ENCODE results near the gene C4orf17.

The C4orf17 gene

DNA sequence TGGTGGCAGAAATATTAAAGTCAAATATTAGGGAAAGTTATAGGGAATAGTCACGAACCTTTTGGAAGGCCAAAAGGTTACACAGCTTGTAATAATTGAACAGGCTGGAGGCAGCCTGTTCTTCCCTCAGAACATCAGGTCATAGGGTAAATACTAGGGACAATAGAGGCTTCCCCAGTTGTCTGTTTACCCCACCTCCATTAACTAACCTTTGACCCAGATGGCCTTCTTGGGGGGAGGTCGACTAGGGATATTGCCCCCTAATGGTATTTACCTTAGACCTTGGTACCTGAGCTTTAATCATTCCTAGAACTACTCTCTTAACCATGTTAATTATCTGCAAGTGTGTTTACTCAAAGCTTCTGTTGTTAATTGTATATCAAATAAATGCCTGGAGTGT lies 26.0 kb downstream of the C4orf17 start:
- no peak for ATAC-seq
- TF ChIP-seq RARB (CRISPR knock-in tag; IDR thresholded peaks at IDR 0.05): no peak
- TF ChIP-seq TCF4 (CRISPR knock-in tag; IDR thresholded peaks at IDR 0.05; ENCODE audit: borderline replicate concordance): no peak
- no peak for TF ChIP-seq ISL1 (CRISPR knock-in tag; IDR thresholded peaks at IDR 0.05)
- TF ChIP-seq, protein P1, sequence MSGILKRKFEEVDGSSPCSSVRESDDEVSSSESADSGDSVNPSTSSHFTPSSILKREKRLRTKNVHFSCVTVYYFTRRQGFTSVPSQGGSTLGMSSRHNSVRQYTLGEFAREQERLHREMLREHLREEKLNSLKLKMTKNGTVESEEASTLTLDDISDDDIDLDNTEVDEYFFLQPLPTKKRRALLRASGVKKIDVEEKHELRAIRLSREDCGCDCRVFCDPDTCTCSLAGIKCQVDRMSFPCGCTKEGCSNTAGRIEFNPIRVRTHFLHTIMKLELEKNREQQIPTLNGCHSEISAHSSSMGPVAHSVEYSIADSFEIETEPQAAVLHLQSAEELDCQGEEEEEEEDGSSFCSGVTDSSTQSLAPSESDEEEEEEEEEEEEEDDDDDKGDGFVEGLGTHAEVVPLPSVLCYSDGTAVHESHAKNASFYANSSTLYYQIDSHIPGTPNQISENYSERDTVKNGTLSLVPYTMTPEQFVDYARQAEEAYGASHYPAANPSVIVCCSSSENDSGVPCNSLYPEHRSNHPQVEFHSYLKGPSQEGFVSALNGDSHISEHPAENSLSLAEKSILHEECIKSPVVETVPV (CRISPR knock-in tag; IDR thresholded peaks at IDR 0.05): no peak
- no peak for TF ChIP-seq ZC3H10 (CRISPR knock-in tag; IDR thresholded peaks at IDR 0.05)
- TF ChIP-seq ZNF70 (CRISPR knock-in tag; IDR thresholded peaks at IDR 0.05): no peak
- TF ChIP-seq GLIS3 (CRISPR knock-in tag; IDR thresholded peaks at IDR 0.05): no peak

DNA sequence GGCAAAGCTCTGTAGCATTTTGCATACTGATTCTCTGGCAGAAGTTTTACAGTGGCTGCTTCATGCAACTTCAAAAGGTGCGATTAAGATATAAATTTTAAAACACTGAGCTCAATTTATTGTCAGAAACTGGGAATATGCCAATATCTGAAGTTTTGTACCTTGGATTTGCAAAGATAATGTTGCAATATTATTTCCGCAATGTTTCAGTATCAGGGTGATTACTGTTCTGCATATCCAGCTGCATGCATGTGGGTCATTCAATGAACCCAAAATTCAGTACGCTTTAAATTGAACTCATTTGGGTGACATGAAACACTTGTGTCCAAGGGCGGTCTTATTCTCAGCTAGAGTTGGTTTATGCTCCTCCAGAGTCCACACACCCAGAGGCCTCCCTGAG lies 26.9 kb downstream of the C4orf17 start:
- no peak for ATAC-seq
- TF ChIP-seq CSDC2 (CRISPR knock-in tag; IDR thresholded peaks at IDR 0.05) (no peak), ZNF70 (CRISPR knock-in tag; IDR thresholded peaks at IDR 0.05) (no peak), ZNF8 (CRISPR knock-in tag; IDR thresholded peaks at IDR 0.05) (no peak), ZNF565 (CRISPR knock-in tag; conservative IDR thresholded peaks at IDR 0.05; ENCODE audit: low read depth) (no peak), ZC3H10 (CRISPR knock-in tag; IDR thresholded peaks at IDR 0.05) (no peak), ESRRG (CRISPR knock-in tag; IDR thresholded peaks at IDR 0.05) (no peak)
- TF ChIP-seq, protein P2, sequence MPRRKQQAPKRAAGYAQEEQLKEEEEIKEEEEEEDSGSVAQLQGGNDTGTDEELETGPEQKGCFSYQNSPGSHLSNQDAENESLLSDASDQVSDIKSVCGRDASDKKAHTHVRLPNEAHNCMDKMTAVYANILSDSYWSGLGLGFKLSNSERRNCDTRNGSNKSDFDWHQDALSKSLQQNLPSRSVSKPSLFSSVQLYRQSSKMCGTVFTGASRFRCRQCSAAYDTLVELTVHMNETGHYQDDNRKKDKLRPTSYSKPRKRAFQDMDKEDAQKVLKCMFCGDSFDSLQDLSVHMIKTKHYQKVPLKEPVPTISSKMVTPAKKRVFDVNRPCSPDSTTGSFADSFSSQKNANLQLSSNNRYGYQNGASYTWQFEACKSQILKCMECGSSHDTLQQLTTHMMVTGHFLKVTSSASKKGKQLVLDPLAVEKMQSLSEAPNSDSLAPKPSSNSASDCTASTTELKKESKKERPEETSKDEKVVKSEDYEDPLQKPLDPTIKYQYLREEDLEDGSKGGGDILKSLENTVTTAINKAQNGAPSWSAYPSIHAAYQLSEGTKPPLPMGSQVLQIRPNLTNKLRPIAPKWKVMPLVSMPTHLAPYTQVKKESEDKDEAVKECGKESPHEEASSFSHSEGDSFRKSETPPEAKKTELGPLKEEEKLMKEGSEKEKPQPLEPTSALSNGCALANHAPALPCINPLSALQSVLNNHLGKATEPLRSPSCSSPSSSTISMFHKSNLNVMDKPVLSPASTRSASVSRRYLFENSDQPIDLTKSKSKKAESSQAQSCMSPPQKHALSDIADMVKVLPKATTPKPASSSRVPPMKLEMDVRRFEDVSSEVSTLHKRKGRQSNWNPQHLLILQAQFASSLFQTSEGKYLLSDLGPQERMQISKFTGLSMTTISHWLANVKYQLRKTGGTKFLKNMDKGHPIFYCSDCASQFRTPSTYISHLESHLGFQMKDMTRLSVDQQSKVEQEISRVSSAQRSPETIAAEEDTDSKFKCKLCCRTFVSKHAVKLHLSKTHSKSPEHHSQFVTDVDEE (CRISPR knock-in tag; IDR thresholded peaks at IDR 0.05): no peak
- TF ChIP-seq, protein P1 (CRISPR knock-in tag; IDR thresholded peaks at IDR 0.05): no peak

GRCh38 chr4:99540277-99540939 lies 29.6 kb downstream of the C4orf17 start:
- no peak for TF ChIP-seq OSR1 (CRISPR knock-in tag; IDR thresholded peaks at IDR 0.05)
- no peak for TF ChIP-seq BACH2 (CRISPR knock-in tag; IDR thresholded peaks at IDR 0.05; ENCODE audit: borderline replicate concordance)
- no peak for TF ChIP-seq ARNTL (CRISPR knock-in tag; IDR thresholded peaks at IDR 0.05; ENCODE audit: borderline replicate concordance, low read depth)
- TF ChIP-seq, protein P1 (CRISPR knock-in tag; IDR thresholded peaks at IDR 0.05): no peak
- TF ChIP-seq, protein P3, sequence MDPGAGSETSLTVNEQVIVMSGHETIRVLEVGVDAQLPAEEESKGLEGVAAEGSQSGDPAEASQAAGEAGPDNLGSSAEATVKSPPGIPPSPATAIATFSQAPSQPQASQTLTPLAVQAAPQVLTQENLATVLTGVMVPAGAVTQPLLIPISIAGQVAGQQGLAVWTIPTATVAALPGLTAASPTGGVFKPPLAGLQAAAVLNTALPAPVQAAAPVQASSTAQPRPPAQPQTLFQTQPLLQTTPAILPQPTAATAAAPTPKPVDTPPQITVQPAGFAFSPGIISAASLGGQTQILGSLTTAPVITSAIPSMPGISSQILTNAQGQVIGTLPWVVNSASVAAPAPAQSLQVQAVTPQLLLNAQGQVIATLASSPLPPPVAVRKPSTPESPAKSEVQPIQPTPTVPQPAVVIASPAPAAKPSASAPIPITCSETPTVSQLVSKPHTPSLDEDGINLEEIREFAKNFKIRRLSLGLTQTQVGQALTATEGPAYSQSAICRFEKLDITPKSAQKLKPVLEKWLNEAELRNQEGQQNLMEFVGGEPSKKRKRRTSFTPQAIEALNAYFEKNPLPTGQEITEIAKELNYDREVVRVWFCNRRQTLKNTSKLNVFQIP (CRISPR knock-in tag; IDR thresholded peaks at IDR 0.05; ENCODE audit: borderline replicate concordance, low read depth): no peak
- TF ChIP-seq GLIS3 (CRISPR knock-in tag; IDR thresholded peaks at IDR 0.05): no peak
- ATAC-seq: no peak

GRCh38 chr4:99552872-99553271 lies 42.1 kb downstream of the C4orf17 start:
- ATAC-seq: no peak
- no peak for TF ChIP-seq TCF4 (CRISPR knock-in tag; IDR thresholded peaks at IDR 0.05; ENCODE audit: borderline replicate concordance)
- no peak for TF ChIP-seq ESRRG (CRISPR knock-in tag; IDR thresholded peaks at IDR 0.05)
- no peak for TF ChIP-seq ZFP3 (CRISPR knock-in tag; IDR thresholded peaks at IDR 0.05)
- TF ChIP-seq ZFP30 (CRISPR knock-in tag; IDR thresholded peaks at IDR 0.05): no peak
- TF ChIP-seq GLIS3 (CRISPR knock-in tag; IDR thresholded peaks at IDR 0.05): no peak
- TF ChIP-seq OSR1 (CRISPR knock-in tag; IDR thresholded peaks at IDR 0.05): no peak
- TF ChIP-seq, protein P2 (CRISPR knock-in tag; IDR thresholded peaks at IDR 0.05): no peak
- TF ChIP-seq ZNF8 (CRISPR knock-in tag; IDR thresholded peaks at IDR 0.05): no peak
- TF ChIP-seq TOX (CRISPR knock-in tag; IDR thresholded peaks at IDR 0.05; ENCODE audit: borderline replicate concordance): no peak
